ENCODE results near the gene RCC1. TPM values are rescaled to one million over a fixed set of nuclear protein-coding genes. Genes with fewer than 3 reads are reported as not detected.

The RCC1 gene
- total RNA-seq, 5 donors from 2014 or later (not counting 1 experiment from before 2014, with no cell fraction given) = 13.1 to 23.2 (median 19.7) TPM

Other genes with a start within 250 kb of the RCC1 start
- gene SESN2, start 246.5 kb upstream of the RCC1 start, total RNA-seq = 10 to 100 TPM in 1 of 5 donors, 1 to 10 TPM in 4; 7.1 to 11.9 (median 8.6) TPM
- 10 to 100 TPM in 3 of 5 donors, 1 to 10 TPM in 2; 3.9 to 16.3 (median 12.5) TPM for gene MED18, start 177.0 kb upstream of the RCC1 start, total RNA-seq
- gene PHACTR4, start 136.3 kb upstream of the RCC1 start, total RNA-seq = 10 to 100 TPM; 25.5 to 32.6 (median 31.1) TPM
- 10 to 100 TPM; 28.6 to 47.6 (median 41.3) TPM for gene TRNAU1AP, start 47.0 kb downstream of the RCC1 start, total RNA-seq
- not detected for gene RAB42, start 86.2 kb downstream of the RCC1 start, total RNA-seq
- 10 to 100 TPM; 17.3 to 22.7 (median 20.6) TPM for gene TAF12, start 137.0 kb downstream of the RCC1 start, total RNA-seq
- not detected for gene RNU11, start 142.6 kb downstream of the RCC1 start, total RNA-seq
- gene GMEB1, start 162.7 kb downstream of the RCC1 start, total RNA-seq = 10 to 100 TPM; 15.2 to 19.0 (median 18.4) TPM
- 10 to 100 TPM; 61.3 to 77.3 (median 67.0) TPM for gene YTHDF2, start 230.9 kb downstream of the RCC1 start, total RNA-seq